Peyer's patch (tissue), 4 donors: ENCODE data around the gene PPT2.

Experiments
- POLR2A ChIP-seq, 2 donors: fragments of 450-650 bp; IDR thresholded peaks; one replicate each; pipeline ENCODE4 v1.5.1; 2017; ENCODE audit warnings: antibody characterized with exemption in 2 of 2, mild to moderate bottlenecking in 2 of 2, moderate library complexity in 2 of 2
- TF ChIP-seq, protein P1 (sequence below), 6 experiments: fragments of 450-650 bp in 4 of 6; fragments of 200-600 bp in 2 of 6; sonication (generic) in 1 of 6; IDR thresholded peaks; one replicate each; pipeline ENCODE4 v1.5.1; 2017 to 2019; ENCODE audit warnings: antibody characterized with exemption in 6 of 6, mild to moderate bottlenecking in 3 of 6, moderate library complexity in 1 of 6

DNA sequence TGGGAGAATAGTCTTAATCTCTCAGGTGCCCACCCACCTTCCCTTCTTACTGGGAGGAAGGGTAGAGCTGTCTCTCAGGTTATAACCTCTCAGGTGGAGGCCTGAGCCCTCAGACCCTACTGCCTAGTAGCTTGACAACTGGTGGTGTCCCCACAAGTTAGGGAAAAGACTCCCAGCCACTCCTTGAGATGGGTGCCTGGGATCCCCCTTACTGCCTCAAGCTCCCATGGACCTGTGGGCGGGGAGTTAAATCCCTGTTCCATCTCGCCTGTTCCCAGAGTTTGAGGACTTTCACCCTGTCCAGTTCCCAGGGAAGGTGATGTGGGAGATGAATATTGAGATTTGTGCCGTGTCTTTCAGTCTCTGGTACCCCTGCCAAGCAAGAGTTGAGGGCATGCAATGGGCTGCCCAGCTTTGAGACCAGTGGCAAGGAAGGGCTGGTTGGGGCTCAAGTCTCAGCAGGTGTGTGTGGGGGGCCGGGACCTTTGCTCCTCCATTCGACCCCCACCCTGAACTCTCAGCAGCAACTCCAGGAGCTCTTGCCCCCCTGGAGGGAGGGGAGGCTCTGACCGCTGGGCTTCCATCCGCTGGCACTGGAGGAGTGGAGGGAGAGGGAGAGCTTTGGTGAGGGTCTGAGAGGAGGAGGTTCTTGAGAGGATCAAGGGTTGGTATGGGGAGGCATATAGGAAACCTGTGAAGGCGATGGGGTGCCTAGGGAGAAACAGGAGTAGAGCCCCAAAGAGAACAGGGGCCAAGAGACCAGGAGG lies 37.2 kb downstream of the PPT2 start:
- TF ChIP-seq, protein P1, sequence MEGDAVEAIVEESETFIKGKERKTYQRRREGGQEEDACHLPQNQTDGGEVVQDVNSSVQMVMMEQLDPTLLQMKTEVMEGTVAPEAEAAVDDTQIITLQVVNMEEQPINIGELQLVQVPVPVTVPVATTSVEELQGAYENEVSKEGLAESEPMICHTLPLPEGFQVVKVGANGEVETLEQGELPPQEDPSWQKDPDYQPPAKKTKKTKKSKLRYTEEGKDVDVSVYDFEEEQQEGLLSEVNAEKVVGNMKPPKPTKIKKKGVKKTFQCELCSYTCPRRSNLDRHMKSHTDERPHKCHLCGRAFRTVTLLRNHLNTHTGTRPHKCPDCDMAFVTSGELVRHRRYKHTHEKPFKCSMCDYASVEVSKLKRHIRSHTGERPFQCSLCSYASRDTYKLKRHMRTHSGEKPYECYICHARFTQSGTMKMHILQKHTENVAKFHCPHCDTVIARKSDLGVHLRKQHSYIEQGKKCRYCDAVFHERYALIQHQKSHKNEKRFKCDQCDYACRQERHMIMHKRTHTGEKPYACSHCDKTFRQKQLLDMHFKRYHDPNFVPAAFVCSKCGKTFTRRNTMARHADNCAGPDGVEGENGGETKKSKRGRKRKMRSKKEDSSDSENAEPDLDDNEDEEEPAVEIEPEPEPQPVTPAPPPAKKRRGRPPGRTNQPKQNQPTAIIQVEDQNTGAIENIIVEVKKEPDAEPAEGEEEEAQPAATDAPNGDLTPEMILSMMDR (IDR thresholded peaks at IDR 0.05), result no peak
- no peak for TF ChIP-seq POLR2A (IDR thresholded peaks at IDR 0.05)
